Measurements from ENCODE around the gene C1GALT1C1.

C1GALT1C1 gene

GRCh38 chrX:120647127-120647526 is 17.3 kb upstream of the C1GALT1C1 start:
- no peaks in the 10 kb centered on the region for H3K9me3 ChIP-seq (ENCODE audit: control insufficient read depth, low read length)
- no peaks in the 10 kb centered on the region for H3K4me1 ChIP-seq (ENCODE audit: control insufficient read depth, insufficient read depth, low read length)
- H3K36me3 ChIP-seq (ENCODE audit: control insufficient read depth, insufficient read depth, low read length) = no peaks in the 10 kb centered on the region
- H3K4me3 ChIP-seq (ENCODE audit: low read length) = no peak overlapping the region
- no peak overlapping the region for H3K9ac ChIP-seq (ENCODE audit: low read length)
- H3K27me3 ChIP-seq (ENCODE audit: control insufficient read depth, insufficient read depth, low read length) = no peaks in the 10 kb centered on the region

GRCh38 chrX:120642871-120643270 is 13.0 kb upstream of the C1GALT1C1 start:
- no peak overlapping the region for H3K4me3 ChIP-seq (ENCODE audit: low read length)
- no peaks in the 10 kb centered on the region for H3K4me1 ChIP-seq (ENCODE audit: control insufficient read depth, insufficient read depth, low read length)
- H3K9me3 ChIP-seq (ENCODE audit: control insufficient read depth, low read length) = no peaks in the 10 kb centered on the region
- no peaks in the 10 kb centered on the region for H3K36me3 ChIP-seq (ENCODE audit: control insufficient read depth, insufficient read depth, low read length)
- H3K27me3 ChIP-seq (ENCODE audit: control insufficient read depth, insufficient read depth, low read length) = no peaks in the 10 kb centered on the region
- H3K9ac ChIP-seq (ENCODE audit: low read length) = no peak overlapping the region

GRCh38 chrX:120638619-120639018 is 8.8 kb upstream of the C1GALT1C1 start:
- no peaks in the 10 kb centered on the region for H3K4me1 ChIP-seq (ENCODE audit: control insufficient read depth, insufficient read depth, low read length)
- H3K9ac ChIP-seq (ENCODE audit: low read length) = no peak overlapping the region
- no peaks in the 10 kb centered on the region for H3K27me3 ChIP-seq (ENCODE audit: control insufficient read depth, insufficient read depth, low read length)
- H3K36me3 ChIP-seq (ENCODE audit: control insufficient read depth, insufficient read depth, low read length) = no peaks in the 10 kb centered on the region
- no peaks in the 10 kb centered on the region for H3K9me3 ChIP-seq (ENCODE audit: control insufficient read depth, low read length)
- no peak overlapping the region for H3K4me3 ChIP-seq (ENCODE audit: low read length)

GRCh38 chrX:120625371-120625770 is 4.5 kb downstream of the C1GALT1C1 start:
- H3K36me3 ChIP-seq (ENCODE audit: control insufficient read depth, insufficient read depth, low read length) = no peaks in the 10 kb centered on the region
- H3K4me1 ChIP-seq (ENCODE audit: control insufficient read depth, insufficient read depth, low read length) = no peaks in the 10 kb centered on the region
- no peaks in the 10 kb centered on the region for H3K9me3 ChIP-seq (ENCODE audit: control insufficient read depth, low read length)
- H3K27me3 ChIP-seq (ENCODE audit: control insufficient read depth, insufficient read depth, low read length) = no peaks in the 10 kb centered on the region
- no peak overlapping the region for H3K4me3 ChIP-seq (ENCODE audit: low read length)
- no peak overlapping the region for H3K9ac ChIP-seq (ENCODE audit: low read length)

- H3K36me3 ChIP-seq (ENCODE audit: control insufficient read depth, insufficient read depth, low read length) = no peaks in the 10 kb centered on the region
- no peak overlapping the region for H3K4me3 ChIP-seq (ENCODE audit: low read length)
- no peaks in the 10 kb centered on the region for H3K9me3 ChIP-seq (ENCODE audit: control insufficient read depth, low read length)
- no peaks in the 10 kb centered on the region for H3K27me3 ChIP-seq (ENCODE audit: control insufficient read depth, insufficient read depth, low read length)
- no peak overlapping the region for H3K9ac ChIP-seq (ENCODE audit: low read length)
- H3K4me1 ChIP-seq (ENCODE audit: control insufficient read depth, insufficient read depth, low read length) = no peaks in the 10 kb centered on the region
Measured at GRCh38 chrX:120617996-120618630, 11.7 kb downstream of the C1GALT1C1 start.

- Histone ChIP-seq H3K4me3 (ENCODE audit: low read length) (no peak overlapping the region), H3K9me3 (ENCODE audit: control insufficient read depth, low read length) (no peaks in the 10 kb centered on the region), H3K27me3 (ENCODE audit: control insufficient read depth, insufficient read depth, low read length) (no peaks in the 10 kb centered on the region), H3K9ac (ENCODE audit: low read length) (no peak overlapping the region), H3K36me3 (ENCODE audit: control insufficient read depth, insufficient read depth, low read length) (no peaks in the 10 kb centered on the region), H3K4me1 (ENCODE audit: control insufficient read depth, insufficient read depth, low read length) (no peaks in the 10 kb centered on the region)
Measured at GRCh38 chrX:120614816-120615215, 15.0 kb downstream of the C1GALT1C1 start.

- Histone ChIP-seq H3K4me3 (ENCODE audit: low read length) (no peak overlapping the region), H3K27me3 (ENCODE audit: control insufficient read depth, insufficient read depth, low read length) (no peaks in the 10 kb centered on the region), H3K4me1 (ENCODE audit: control insufficient read depth, insufficient read depth, low read length) (no peaks in the 10 kb centered on the region), H3K36me3 (ENCODE audit: control insufficient read depth, insufficient read depth, low read length) (no peaks in the 10 kb centered on the region), H3K9ac (ENCODE audit: low read length) (no peak overlapping the region), H3K9me3 (ENCODE audit: control insufficient read depth, low read length) (no peaks in the 10 kb centered on the region)
Measured at GRCh38 chrX:120612086-120612485, 17.8 kb downstream of the C1GALT1C1 start.

GRCh38 chrX:120604361-120604782 is 25.5 kb downstream of the C1GALT1C1 start:
- Histone ChIP-seq H3K9ac (ENCODE audit: low read length) (peak overlapping the region; percentile 98), H3K36me3 (ENCODE audit: control insufficient read depth, insufficient read depth, low read length) (no peaks in the 10 kb centered on the region)

GRCh38 chrX:120603707-120604360 is 26.0 kb downstream of the C1GALT1C1 start, which contains the start of gene MCTS1:
MCTS1 (plus strand) TSS chrX:120604101; CDS start chrX:120604237, 136 bp downstream.
- Histone ChIP-seq H3K9ac (ENCODE audit: low read length) (peak within 1 kb of the TSS; percentile 98), H3K4me1 (ENCODE audit: control insufficient read depth, insufficient read depth, low read length) (peaks cover 5% of the 10 kb centered on the region), H3K4me3 (ENCODE audit: low read length) (peak within 1 kb of the TSS; percentile 80), H3K9me3 (ENCODE audit: control insufficient read depth, low read length) (no peaks in the 10 kb centered on the region), H3K36me3 (ENCODE audit: control insufficient read depth, insufficient read depth, low read length) (no peaks in the 10 kb centered on the region), H3K27me3 (ENCODE audit: control insufficient read depth, insufficient read depth, low read length) (no peaks in the 10 kb centered on the region)

More at GRCh38 chrX:120604361-120604782, 25.5 kb downstream of the C1GALT1C1 start:
- H3K4me1 ChIP-seq (ENCODE audit: control insufficient read depth, insufficient read depth, low read length) = peaks cover 5% of the 10 kb centered on the region
- no peaks in the 10 kb centered on the region for H3K9me3 ChIP-seq (ENCODE audit: control insufficient read depth, low read length)
- no peaks in the 10 kb centered on the region for H3K27me3 ChIP-seq (ENCODE audit: control insufficient read depth, insufficient read depth, low read length)
- H3K4me3 ChIP-seq (ENCODE audit: low read length) = peak overlapping the region; percentile 80

GRCh38 chrX:120585702-120586101 is 44.2 kb downstream of the C1GALT1C1 start:
- H3K36me3 ChIP-seq (ENCODE audit: control insufficient read depth, insufficient read depth, low read length) = no peaks in the 10 kb centered on the region
- no peak overlapping the region for H3K4me3 ChIP-seq (ENCODE audit: low read length)
- no peaks in the 10 kb centered on the region for H3K27me3 ChIP-seq (ENCODE audit: control insufficient read depth, insufficient read depth, low read length)
- no peaks in the 10 kb centered on the region for H3K9me3 ChIP-seq (ENCODE audit: control insufficient read depth, low read length)
- H3K4me1 ChIP-seq (ENCODE audit: control insufficient read depth, insufficient read depth, low read length) = no peaks in the 10 kb centered on the region
- H3K9ac ChIP-seq (ENCODE audit: low read length) = no peak overlapping the region
